A549 (cell line): ENCODE data around the gene CNTN1.

Experiments used
- EP300 ChIP-seq, 2 experiments: fragments of >200 bp; sonication (Bioruptor Twin); formaldehyde crosslinking; IDR thresholded peaks; 2 replicates in 1 of 2; 3 replicates in 1 of 2; pipeline ENCODE4 v1.6.1; 2016 to 2017
- HDAC2 ChIP-seq: fragments of 200-600 bp; sonication (generic); IDR thresholded peaks from 2 replicates; pipeline ENCODE4 v1.6.1; 2016
- TF ChIP-seq, protein P1 (sequence below): fragments of 200-600 bp; sonication (generic); IDR thresholded peaks from 2 replicates; pipeline ENCODE4 v1.6.1; 2016; ENCODE audit warnings: antibody characterized with exemption, mild to moderate bottlenecking, moderate library complexity

DNA sequence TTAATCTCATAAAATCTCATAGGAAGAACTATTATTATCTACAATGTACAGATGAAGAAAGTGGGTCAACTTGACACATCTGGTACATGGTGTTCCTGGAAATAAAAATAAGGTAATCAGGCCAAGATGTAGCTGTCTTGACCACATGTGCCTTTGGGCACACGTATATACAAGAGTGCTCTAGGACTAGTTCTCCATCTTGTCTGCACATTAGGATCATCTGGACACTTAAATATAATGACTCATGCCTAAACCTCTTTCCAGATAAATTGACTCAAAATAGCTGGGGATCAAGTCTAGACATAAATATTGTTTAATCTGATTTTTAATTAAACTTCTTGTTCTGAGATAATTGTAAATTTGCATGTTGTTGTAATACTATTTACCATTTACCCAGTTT is 182.6 kb downstream of the CNTN1 start:
- TF ChIP-seq, protein P1, sequence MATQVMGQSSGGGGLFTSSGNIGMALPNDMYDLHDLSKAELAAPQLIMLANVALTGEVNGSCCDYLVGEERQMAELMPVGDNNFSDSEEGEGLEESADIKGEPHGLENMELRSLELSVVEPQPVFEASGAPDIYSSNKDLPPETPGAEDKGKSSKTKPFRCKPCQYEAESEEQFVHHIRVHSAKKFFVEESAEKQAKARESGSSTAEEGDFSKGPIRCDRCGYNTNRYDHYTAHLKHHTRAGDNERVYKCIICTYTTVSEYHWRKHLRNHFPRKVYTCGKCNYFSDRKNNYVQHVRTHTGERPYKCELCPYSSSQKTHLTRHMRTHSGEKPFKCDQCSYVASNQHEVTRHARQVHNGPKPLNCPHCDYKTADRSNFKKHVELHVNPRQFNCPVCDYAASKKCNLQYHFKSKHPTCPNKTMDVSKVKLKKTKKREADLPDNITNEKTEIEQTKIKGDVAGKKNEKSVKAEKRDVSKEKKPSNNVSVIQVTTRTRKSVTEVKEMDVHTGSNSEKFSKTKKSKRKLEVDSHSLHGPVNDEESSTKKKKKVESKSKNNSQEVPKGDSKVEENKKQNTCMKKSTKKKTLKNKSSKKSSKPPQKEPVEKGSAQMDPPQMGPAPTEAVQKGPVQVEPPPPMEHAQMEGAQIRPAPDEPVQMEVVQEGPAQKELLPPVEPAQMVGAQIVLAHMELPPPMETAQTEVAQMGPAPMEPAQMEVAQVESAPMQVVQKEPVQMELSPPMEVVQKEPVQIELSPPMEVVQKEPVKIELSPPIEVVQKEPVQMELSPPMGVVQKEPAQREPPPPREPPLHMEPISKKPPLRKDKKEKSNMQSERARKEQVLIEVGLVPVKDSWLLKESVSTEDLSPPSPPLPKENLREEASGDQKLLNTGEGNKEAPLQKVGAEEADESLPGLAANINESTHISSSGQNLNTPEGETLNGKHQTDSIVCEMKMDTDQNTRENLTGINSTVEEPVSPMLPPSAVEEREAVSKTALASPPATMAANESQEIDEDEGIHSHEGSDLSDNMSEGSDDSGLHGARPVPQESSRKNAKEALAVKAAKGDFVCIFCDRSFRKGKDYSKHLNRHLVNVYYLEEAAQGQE = no peak
- TF ChIP-seq HDAC2 (no peak), EP300 (IDR thresholded peaks at IDR 0.05) (no peak)
